Activated CD4-positive, alpha-beta T cell treated with anti-CD3 and anti-CD28 coated beads, Interleukin-10, Interleukin-2, amounts not matched to agents 100 ng/mL and 50 ng/mL, durations not matched to agents 16 hours and 8 hours (primary cell): ENCODE results near the gene C1orf56.
"Not testable (repeated sequence)": the region's sequence is repeated elsewhere in the genome, so short reads cannot be mapped to it uniquely, and the experiment has no call there.

Source experiments
- DNase-seq: peaks from one replicate; pipeline ENCODE4 v3.0.0-alpha.2; 2020

Gene C1orf56

DNA sequence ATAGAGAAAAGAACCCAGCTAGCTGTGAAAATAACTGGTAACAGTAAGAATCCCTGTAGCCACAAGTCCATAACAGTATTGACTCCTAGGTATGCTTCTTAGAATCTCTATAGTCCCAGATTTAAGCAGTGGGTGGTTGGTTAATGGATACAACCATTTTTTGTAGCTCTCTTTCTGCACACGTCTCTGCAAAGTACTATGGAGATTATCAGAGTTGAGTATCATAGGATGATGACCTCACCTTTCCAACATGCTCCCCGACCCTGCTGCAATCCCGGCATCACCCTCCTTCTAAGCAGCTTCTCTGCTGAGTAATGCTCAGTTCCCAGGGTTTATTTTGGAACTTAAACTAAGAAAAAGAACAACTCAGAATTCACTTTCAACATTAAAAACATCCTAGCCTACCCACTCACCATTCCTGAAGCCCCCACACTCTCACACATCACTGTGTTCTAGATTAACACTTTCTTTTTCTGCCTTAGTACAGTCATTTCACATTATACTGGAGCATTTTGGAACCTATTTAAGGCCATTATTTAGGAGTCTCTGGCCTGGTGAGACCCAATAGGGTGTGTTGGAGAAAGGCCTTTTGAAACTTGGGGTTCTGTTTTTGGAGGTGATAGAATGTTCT lies 15.3 kb downstream of the C1orf56 start:
- DNase-seq, result no peak

DNA sequence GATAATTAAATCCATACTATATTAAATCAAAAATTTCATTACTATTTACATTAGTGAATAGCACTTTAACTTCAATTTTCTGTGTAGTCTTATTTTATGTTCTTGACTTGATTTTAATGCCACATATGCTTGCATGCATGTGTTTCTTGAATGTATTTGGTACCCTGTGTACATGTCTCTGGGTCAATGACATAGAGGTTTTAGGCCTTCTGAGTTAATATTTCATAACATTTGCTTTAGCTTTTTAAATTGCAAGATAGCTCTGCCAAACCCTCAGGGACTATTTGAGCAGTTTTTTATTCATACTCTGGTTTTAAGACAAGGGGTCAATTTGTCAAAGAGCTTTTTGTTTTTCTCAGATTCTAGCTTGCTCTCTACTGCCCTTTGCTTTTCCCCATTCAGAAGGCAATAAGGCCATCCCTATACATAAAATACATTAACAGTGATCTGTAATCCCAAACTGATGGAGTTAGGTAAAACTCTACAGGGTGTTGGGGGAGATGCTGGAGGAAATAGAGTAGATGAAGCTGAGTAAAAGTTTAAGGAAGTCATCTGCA lies 17.6 kb downstream of the C1orf56 start:
- DNase-seq, result no peak

DNA sequence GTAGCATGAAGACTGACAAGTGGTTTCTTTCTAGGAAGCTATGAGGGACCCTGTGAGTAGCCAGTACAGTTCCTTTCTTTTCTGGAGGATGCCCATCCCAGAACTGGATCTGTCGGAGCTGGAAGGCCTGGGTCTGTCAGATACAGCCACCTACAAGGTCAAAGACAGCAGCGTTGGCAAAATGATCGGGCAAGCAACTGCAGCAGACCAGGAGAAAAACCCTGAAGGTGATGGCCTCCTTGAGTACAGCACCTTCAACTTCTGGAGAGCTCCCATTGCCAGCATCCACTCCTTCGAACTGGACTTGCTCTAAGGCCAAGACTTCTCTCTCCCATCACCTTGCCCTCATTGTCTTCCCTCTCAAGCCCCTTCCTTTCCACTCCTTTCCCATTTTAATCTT lies 19.6 kb downstream of the C1orf56 start:
- DNase-seq, result no peak

DNA sequence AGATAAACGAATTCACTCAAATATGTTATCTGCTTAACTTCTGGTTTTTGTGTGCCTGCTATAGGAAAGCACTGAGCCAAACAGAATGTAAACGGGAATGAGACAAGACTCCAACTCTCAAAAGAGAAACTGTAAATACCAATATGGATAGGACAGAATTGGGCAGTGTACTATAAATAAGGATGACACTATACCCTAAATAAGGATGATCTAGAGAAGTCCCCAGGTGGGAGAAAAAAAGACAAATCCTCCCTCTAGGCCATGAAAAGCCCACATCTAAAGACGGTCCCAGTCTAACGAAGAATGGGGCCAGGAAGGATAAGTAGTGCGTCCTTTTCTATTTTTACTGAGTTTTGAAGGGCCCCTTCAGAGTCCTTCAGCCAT lies 21.5 kb downstream of the C1orf56 start:
- DNase-seq, result no peak

DNA sequence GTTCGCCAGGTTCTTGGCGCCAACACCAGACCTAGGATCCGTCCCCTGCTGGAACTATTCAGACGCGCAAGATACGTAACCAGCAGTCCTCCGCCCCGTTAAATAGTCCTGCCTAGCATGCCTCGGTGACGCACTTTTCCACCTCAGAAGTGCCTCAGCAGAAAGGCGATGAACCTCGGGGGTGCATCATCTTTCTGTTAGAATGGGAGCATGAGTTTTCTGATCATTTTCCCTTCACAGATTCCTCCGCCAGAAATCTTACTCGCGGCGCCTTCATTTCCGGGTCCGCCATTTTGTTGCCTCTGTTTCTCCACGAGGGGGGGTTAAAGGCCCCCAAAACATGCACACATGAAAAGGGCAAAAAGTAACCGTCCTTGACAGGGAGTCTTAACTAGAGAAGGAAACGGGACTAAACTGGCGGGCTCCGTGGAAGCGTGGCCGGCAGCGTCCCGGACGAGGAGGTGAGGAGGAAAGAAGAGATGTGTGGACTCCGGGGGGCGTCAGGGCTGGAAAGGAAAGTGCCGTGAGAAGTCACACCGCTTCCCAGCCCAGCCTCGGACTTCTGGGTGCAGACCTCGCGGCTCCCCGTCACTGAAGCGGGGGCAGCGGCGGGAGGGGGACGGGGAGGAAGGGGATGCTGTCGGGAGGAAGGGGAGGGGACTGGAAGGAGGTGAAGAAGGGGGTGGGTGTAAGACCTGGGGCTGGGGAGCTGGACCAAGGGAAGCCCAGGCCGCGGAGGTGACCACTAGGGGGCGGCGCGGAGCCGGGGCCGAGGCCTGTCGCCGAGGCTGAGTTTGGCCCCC lies 23.1 kb downstream of the C1orf56 start, which contains the start of gene GABPB2:
TSS of gene GABPB2 (plus strand) at position 288 of the 803 bp plus-strand sequence. CDS start 17,429 bp downstream, outside the sequence.
- peak; percentile 95 for DNase-seq

DNA sequence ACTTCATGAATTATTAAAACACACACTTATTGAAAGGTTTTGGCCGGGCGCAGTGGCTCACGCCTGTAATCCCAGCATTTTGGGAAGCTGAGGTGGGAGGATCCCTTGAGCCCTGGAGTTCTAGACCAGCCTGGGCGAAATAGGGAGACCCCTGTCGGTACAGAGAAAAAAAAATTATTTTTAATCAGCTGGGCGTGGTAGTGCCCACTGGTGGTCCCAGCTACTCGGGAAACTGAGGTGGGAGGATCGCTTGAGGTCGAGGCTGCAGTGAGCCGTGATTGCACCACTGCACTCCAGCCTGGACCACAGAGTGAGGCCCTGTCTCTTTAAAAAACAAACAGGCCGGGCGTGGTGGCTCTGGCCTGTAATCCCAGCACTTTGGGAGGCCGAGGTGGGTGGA lies 24.7 kb downstream of the C1orf56 start:
- DNase-seq, result no peak

DNA sequence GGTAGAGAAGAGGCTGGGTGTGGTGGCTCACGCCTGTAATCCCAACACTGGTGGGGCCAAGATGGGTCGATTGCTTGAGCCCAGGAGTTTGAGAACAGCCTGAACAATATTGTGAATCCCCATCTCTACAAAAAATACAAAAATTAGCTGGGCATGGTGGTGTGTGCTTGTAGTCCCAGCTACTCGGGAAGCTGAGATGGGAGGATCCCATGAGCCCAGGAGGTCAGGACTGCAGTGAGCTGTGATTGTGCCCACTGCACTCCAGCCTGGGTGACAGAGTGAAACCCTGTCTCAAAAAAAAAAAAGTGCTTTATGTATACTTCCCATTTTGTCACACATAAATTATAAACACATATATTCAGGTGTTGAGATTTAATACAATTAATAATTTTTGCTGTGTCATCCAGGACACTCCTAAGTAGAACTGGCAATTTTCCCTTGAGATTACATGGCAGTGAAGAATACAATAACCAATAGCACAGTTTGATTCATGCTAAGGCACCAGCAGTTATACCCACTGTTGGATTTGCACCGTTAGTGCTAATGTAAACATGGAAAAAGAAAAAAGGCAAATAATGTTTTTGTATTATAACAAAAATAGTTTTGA lies 38.5 kb downstream of the C1orf56 start:
- no peak for DNase-seq

DNA sequence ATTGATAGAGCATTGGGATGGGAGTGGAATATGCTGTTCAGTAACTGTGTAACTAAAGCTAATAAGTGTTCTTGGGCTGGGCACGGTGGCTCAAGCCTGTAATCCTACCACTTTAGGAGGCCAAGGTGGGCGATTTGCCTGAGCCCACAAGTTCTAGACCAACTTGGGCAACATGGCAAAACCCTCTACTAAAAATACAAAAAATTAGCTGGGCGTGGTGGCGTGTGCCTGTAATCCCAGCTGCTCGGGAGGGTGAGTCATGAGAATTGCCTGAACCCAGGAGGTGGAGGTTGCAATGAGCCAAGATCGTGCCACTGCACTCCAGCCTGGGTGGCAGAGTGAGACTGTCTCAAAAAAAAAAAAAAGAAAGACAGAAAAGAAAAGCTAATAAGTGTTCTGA lies 49.9 kb downstream of the C1orf56 start:
- not testable (repeated sequence) for DNase-seq

DNA sequence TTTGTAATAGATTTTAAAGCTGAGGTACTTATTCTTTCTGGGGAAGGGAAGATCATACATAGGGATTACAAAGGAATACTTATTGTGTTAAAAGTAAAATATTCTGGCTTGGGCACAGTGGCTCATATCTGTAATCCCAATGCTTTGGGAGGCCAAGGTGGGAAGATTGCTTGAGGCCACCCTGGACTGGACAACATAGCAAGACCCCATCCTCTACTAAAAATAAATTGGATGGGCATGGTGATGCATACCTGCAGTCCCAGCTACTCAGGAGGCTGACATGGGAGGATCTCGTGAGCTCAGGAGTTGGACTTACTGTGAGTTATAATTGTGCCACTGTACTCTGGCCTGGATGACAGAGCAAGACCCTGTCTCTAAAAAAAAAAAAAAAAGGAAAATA lies 50.6 kb downstream of the C1orf56 start:
- DNase-seq, result no peak
